Suprapubic skin (tissue), 3 donors: ENCODE measurements around the gene TBC1D1.

Experiments
- POLR2A ChIP-seq, 2 donors: fragments of 450-650 bp; IDR thresholded peaks; one replicate each; pipeline ENCODE4 v1.6.1; 2017; ENCODE audit warnings: antibody characterized with exemption in 2 of 2, mild to moderate bottlenecking in 2 of 2, moderate library complexity in 2 of 2
- TF ChIP-seq, protein P1 (sequence below), 2 donors: fragments of 200-600 bp in 1 of 2; fragments of 450-650 bp in 1 of 2; sonication (generic) in 1 of 2; IDR thresholded peaks; one replicate each; pipeline ENCODE4 v1.5.1; 2016 to 2019; ENCODE audit warnings: antibody characterized with exemption in 2 of 2, mild to moderate bottlenecking in 1 of 2, moderate library complexity in 1 of 2

- TF ChIP-seq, protein P1, sequence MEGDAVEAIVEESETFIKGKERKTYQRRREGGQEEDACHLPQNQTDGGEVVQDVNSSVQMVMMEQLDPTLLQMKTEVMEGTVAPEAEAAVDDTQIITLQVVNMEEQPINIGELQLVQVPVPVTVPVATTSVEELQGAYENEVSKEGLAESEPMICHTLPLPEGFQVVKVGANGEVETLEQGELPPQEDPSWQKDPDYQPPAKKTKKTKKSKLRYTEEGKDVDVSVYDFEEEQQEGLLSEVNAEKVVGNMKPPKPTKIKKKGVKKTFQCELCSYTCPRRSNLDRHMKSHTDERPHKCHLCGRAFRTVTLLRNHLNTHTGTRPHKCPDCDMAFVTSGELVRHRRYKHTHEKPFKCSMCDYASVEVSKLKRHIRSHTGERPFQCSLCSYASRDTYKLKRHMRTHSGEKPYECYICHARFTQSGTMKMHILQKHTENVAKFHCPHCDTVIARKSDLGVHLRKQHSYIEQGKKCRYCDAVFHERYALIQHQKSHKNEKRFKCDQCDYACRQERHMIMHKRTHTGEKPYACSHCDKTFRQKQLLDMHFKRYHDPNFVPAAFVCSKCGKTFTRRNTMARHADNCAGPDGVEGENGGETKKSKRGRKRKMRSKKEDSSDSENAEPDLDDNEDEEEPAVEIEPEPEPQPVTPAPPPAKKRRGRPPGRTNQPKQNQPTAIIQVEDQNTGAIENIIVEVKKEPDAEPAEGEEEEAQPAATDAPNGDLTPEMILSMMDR (IDR thresholded peaks at IDR 0.05) = no peak
- no peak for TF ChIP-seq POLR2A (IDR thresholded peaks at IDR 0.05)
Measured at GRCh38 chr4:37995981-37996775, 105.3 kb downstream of the TBC1D1 start.
